ENCODE measurements around the gene TAT.
"Not testable (repeated sequence)": the region's sequence is repeated elsewhere in the genome, so short reads cannot be mapped to it uniquely, and the experiment has no call there.

The TAT gene

DNA sequence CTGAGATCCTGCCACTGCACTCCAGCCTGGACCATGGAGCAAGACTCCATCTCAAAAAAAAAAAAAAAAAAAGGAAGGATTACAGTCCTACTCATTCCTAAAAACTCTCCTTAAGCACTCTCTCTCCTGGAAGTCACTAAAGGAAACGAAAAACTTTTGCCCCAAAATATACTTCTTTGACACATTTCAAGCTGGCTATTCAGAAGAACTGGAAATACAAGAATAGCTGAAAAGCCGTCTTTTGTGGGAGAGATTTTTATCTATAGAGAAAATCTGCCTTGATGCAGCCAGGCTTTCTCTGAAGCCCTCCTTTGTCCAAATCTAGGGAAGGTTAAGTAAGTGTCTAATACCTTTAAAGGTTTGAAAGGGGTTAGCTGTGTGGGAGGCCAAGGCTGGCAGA is 32.2 kb upstream of the TAT start:
- DNase-seq (ENCODE audit: insufficient read length, low spot score) (no peak), FAIRE-seq (no peak)
- TF ChIP-seq PAX5 (IDR thresholded peaks at IDR 0.05; ENCODE audit: insufficient read depth, low read length, severe bottlenecking) (no peak), POLR2AphosphoS5 (IDR thresholded peaks at IDR 0.05; ENCODE audit: low read depth, low read length) (no peak)

DNA sequence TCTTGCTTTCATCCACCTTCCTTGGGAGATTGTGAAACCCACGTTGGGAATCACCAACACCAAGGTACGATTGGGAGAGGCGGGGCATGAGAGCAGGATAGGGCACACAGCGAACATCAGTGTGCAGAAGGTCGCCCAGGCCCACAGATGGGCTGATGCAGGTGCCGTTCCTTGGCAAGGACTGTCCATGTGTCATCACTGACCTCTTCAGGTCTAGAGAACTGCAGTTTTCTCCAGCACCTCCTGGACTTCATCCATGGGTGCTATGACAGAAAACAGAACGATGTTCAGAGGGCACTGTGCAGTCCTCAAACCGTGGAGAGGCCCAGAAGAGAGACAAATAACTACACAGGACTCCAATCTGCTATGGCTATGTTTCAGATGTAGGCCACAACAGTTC is 23.9 kb upstream of the TAT start:
- FAIRE-seq (no peak), DNase-seq (ENCODE audit: insufficient read length, low spot score) (no peak)

DNA sequence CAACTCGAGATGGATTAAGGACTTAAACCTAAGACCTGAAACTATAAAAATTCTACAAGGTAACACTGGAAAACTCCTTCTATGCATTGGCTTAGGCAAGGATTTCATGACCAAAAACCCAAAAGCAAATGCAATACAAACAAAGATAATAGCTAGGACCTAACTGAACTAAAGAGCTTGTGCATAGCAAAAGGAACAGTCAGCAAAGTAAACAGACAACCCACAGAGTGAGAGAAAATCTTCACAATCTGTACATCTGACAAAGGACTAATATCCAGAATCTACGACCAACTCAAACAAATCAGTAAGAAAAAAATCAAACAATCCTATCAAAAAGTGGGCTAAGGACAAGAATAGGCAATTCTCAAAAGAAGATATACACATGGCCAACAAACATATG is 21.5 kb upstream of the TAT start:
- not testable (repeated sequence) for DNase-seq (ENCODE audit: insufficient read length, low spot score); FAIRE-seq

More for the DNA sequence above, 23.9 kb upstream of the TAT start:
- TF ChIP-seq POLR2A (IDR thresholded peaks at IDR 0.05; ENCODE audit: low read depth, low read length) (no peak), POLR2AphosphoS5 (IDR thresholded peaks at IDR 0.05; ENCODE audit: low read depth, low read length) (no peak), PAX5 (IDR thresholded peaks at IDR 0.05; ENCODE audit: insufficient read depth, low read length, severe bottlenecking) (no peak), TAF1 (IDR thresholded peaks at IDR 0.05; ENCODE audit: low read depth, low read length) (no peak), POU2F2 (IDR thresholded peaks at IDR 0.05; ENCODE audit: low read depth, low read length) (no peak), SPI1 (IDR thresholded peaks at IDR 0.05; ENCODE audit: low read depth, low read length) (no peak)

DNA sequence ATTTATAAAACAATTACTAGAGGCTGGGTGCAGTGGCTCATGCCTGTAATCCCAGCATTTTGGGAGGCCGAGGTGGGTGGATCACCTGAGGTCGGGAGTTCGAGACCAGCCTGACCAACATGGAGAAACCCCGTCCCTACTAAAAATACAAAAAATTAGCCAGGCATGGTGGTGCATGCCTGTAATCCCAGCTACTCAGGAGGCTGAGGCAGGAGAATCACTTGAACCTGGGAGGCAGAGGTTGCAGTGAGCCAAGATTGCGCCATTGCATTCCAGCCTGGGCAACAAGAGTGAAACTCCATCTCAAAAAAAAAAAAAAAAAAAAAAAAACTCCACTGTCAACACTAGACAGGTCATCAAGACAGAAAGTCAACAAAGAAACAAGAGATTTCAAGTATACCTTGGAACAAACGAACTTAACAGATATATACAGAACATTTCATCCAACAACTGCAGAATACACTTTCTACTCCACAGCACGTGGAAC is 18.5 kb upstream of the TAT start:
- not testable (repeated sequence) for DNase-seq (ENCODE audit: insufficient read length, low spot score); FAIRE-seq

DNA sequence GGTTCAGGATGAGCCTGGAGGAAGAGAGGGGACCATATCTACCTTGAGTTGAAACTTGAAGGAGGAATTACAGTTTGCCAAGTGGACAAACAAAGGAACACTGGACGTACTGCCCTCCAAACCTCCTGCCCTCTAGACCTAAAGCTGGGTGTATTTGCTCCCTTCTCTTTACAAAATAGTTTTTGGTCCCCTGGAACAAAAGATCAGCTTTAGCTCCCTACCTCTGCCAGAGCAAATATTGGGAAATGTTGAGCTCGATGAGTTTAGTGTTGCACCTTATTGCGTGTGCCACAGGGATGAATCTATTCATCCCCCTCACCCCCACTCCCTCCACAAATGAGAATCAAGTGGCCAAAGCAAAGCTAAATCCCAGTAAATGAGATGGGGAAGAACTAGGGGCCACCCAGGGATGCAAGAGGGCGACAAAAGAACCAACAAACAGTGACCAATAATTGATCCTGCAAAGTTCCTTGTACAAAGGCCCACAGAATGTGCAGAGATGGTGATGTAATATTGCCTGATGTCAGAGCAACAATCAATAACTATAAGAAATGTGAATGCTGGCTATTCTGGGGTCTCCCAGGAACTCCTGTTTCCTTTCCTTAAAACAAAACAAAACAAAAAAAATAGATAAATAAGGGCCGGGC is 17.2 kb upstream of the TAT start:
- no peak for FAIRE-seq
- TF ChIP-seq SPI1 (IDR thresholded peaks at IDR 0.05; ENCODE audit: low read depth, low read length) (no peak), PAX5 (IDR thresholded peaks at IDR 0.05; ENCODE audit: insufficient read depth, low read length, severe bottlenecking) (no peak), POLR2A (IDR thresholded peaks at IDR 0.05; ENCODE audit: low read depth, low read length) (no peak), TAF1 (IDR thresholded peaks at IDR 0.05; ENCODE audit: low read depth, low read length) (no peak), POLR2AphosphoS5 (IDR thresholded peaks at IDR 0.05; ENCODE audit: low read depth, low read length) (no peak), POU2F2 (IDR thresholded peaks at IDR 0.05; ENCODE audit: low read depth, low read length) (no peak)
- no peak for DNase-seq (ENCODE audit: insufficient read length, low spot score)

DNA sequence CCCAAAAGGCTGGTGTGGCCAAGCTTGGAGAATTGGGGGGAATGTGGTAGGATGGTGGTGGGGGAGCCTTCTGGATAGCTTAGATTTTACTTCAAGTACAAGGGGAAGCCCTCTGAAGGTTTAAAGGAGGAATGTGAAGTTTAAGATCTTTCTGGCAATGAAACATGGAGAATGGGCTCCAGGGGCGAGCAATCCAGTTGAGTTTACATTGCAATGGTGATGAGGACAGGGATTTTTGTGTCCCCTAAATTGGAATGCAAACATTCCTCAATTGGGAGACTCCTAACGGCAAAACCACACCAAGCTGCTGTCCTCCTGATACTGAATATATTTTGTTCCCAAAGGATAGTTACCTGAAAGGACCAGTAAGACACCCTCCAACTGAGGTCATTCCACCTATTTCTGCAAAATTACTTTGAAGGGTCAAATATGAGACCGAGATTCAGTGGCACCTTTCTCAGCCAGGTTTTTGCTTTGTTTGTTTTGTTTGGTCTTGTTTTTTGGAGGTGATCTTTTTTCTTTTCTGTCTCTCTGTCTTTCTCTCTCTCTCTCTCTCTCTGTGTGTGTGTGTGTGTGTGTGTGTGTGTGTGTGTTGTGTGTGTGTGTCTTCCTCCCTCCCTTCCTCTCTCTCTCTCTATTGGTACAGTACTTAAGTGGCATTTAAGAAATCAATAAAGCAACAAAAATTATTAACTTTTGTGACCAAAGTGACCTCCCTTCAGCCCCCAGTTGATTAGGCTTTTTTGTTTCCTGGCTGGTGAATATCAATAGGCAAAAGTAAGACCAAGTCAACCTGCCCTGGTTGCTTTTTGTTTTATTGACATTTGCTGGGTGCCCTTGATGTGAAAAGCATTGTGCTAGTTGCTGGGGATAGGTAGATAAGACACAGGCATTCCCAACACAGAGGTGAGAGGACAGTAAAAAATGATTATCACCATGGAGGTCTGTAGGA is 16.4 kb upstream of the TAT start:
- DNase-seq (ENCODE audit: insufficient read length, low spot score) (no peak), FAIRE-seq (no peak)
- TF ChIP-seq PAX5 (IDR thresholded peaks at IDR 0.05; ENCODE audit: insufficient read depth, low read length, severe bottlenecking) (no peak), SPI1 (IDR thresholded peaks at IDR 0.05; ENCODE audit: low read depth, low read length) (no peak), POLR2AphosphoS5 (IDR thresholded peaks at IDR 0.05; ENCODE audit: low read depth, low read length) (no peak)

DNA sequence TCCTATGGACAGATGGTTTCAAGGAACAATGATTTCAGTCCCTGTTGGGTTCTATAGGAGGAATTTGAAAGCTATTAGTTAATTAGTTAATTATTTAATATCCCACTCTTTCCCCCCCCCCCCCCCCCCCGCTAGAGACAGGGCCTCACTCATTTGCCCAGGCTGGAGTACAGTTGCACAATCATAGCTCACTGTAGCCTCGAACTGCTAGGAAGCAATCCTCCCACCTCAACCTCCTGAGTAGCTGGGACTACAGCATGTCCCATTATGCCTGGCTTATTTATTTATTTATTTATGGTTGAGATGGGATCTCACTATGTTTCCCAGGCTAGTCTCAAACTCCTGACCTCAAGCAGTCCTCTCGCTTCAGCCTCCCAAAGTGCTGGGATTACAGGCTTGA is 15.0 kb upstream of the TAT start:
- FAIRE-seq (no peak), DNase-seq (ENCODE audit: insufficient read length, low spot score) (no peak)
- TF ChIP-seq POU2F2 (IDR thresholded peaks at IDR 0.05; ENCODE audit: low read depth, low read length) (no peak), POLR2AphosphoS5 (IDR thresholded peaks at IDR 0.05; ENCODE audit: low read depth, low read length) (no peak), POLR2A (IDR thresholded peaks at IDR 0.05; ENCODE audit: low read depth, low read length) (no peak)

DNA sequence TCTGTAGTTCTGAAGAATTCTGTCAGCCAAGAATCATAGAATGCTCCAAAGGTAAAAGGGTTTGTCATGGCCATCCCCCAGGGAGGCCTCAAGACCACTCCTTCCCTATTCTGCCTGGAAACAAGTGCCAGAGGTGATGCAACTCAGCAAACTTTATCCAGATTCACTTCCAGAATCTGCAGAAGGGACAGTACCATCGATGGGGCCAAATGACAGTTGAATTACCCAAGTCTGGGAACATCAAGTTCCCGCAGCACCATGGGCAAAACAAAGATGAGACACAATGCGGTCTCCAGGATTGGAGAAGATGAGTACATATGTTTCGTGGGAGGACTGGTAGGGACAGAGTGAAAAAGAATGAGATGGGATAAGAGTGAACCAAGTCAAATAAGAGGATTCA is 13.7 kb upstream of the TAT start:
- FAIRE-seq (no peak), DNase-seq (ENCODE audit: insufficient read length, low spot score) (no peak)
- TF ChIP-seq PAX5 (IDR thresholded peaks at IDR 0.05; ENCODE audit: insufficient read depth, low read length, severe bottlenecking) (no peak), SPI1 (IDR thresholded peaks at IDR 0.05; ENCODE audit: low read depth, low read length) (no peak), POLR2A (IDR thresholded peaks at IDR 0.05; ENCODE audit: low read depth, low read length) (no peak), POU2F2 (IDR thresholded peaks at IDR 0.05; ENCODE audit: low read depth, low read length) (no peak), POLR2AphosphoS5 (IDR thresholded peaks at IDR 0.05; ENCODE audit: low read depth, low read length) (no peak), TAF1 (IDR thresholded peaks at IDR 0.05; ENCODE audit: low read depth, low read length) (no peak)

DNA sequence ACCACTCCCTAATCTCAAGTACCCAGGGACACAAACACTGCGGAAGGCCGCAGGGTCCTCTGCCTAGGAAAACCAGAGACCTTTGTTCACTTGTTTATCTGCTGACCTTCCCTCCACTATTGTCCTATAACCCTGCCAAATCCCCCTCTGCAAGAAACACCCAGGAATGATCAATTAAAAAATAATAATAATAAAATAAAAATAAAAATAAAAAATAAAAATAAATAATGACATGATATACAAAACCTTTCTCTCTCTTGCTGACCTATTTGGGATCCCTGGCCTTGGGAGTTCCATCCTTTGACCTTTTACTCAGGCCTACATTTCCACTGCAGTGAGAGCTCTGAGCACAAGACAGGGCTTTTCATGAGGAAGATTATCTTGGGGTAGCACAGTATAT is 13.2 kb upstream of the TAT start:
- DNase-seq (ENCODE audit: insufficient read length, low spot score), result not testable (repeated sequence)

DNA sequence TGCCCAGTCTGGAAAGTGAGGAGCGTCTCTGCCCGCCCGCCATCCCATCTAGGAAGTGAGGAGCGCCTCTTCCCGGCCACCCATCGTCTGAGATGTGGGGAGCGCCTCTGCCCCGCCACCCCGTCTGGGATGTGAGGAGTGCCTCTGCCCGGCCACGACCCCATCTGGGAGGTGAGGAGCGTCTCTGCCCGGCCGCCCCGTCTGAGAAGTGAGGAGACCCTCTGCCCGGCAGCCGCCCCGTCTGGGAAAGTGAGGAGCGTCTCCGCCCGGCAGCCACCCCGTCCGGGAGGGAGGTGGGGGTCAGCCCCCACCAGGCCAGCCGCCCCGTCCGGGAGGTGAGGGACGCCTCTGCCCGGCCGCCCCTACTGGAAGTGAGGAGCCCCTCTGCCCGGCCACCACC is 12.4 kb upstream of the TAT start:
- DNase-seq (ENCODE audit: insufficient read length, low spot score); FAIRE-seq: not testable (repeated sequence)

More for the DNA sequence above, 13.2 kb upstream of the TAT start:
- not testable (repeated sequence) for FAIRE-seq

DNA sequence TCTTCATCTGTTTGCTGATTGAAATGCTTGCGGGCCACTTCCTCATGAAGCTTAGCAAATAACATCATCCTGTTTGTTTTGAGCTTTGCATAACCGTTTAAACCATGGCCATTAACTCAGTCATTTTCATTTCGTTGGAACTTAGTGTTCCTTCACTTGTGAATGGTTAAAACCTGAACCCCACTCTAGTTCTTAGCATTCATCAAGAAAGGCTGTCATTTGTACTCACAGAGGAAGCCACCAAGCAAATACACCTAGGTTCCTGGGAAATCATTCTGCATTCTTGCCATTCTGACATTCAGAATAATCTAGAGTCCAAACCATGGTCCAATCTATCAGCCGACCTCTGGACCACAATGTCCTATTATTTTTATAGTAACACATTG is 8.4 kb upstream of the TAT start:
- DNase-seq (ENCODE audit: insufficient read length, low spot score) (no peak), FAIRE-seq (no peak)
- no peak for TF ChIP-seq POLR2AphosphoS5 (IDR thresholded peaks at IDR 0.05; ENCODE audit: low read depth, low read length)
- no peak for TF ChIP-seq TAF1 (IDR thresholded peaks at IDR 0.05; ENCODE audit: low read depth, low read length)
- TF ChIP-seq PAX5 (IDR thresholded peaks at IDR 0.05; ENCODE audit: insufficient read depth, low read length, severe bottlenecking), result no peak
- TF ChIP-seq POU2F2 (IDR thresholded peaks at IDR 0.05; ENCODE audit: low read depth, low read length), result no peak
- no peak for TF ChIP-seq POLR2A (IDR thresholded peaks at IDR 0.05; ENCODE audit: low read depth, low read length)

All from GM12891 (cell line).